Common myeloid progenitor, CD34-positive (primary cell): Measurements from ENCODE around the gene KCNC1.

Experiments
- CTCF ChIA-PET: fragments of 350-600 bp; sonication (Branson Sonifier 250); formaldehyde crosslinking; loops from one replicate; lab custom pipeline; 2021; ENCODE audit warnings: antibody characterized with exemption; lab: Charles Lee
- POLR2A ChIA-PET: fragments of 350-600 bp; sonication (Branson Sonifier 250); formaldehyde crosslinking; loops from one replicate; lab custom pipeline; 2021; ENCODE audit warnings: antibody characterized with exemption; lab: Charles Lee
- DNase-seq, 3 donors: peaks; one replicate each; pipeline versions ENCODE4 v3.0.0 to v3.0.0-alpha.2; 2013
- H3K27ac ChIP-seq, 2 experiments: 1 replicate in 1 of 2; 2 replicates in 1 of 2; pipeline ENCODE4 v1.7.0; 2013; ENCODE audit warnings: inconsistent platforms in 2 of 2, low read length in 2 of 2, mild to moderate bottlenecking in 2 of 2, low read depth in 1 of 2, moderate library complexity in 1 of 2; ENCODE audit not compliant: severe bottlenecking in 2 of 2, insufficient read depth in 1 of 2, poor library complexity in 1 of 2
- H3K27me3 ChIP-seq, 5 experiments: replicated peaks in 2 of 5; 1 replicate in 3 of 5; 2 replicates in 2 of 5; pipeline versions ENCODE4 v1.6.1 to v1.7.0; 2013; ENCODE audit warnings: low read length in 4 of 5, mild to moderate bottlenecking in 2 of 5, moderate library complexity in 2 of 5, inconsistent platforms in 1 of 5; ENCODE audit not compliant: insufficient read depth in 5 of 5, control insufficient read depth in 4 of 5
- H3K36me3 ChIP-seq, 4 experiments: 1 replicate in 2 of 4; 2 replicates in 2 of 4; pipeline versions ENCODE4 v1.6.1 to v1.7.0; 2013; ENCODE audit warnings: low read length in 3 of 4, control low read depth in 1 of 4, mild to moderate bottlenecking in 1 of 4; ENCODE audit not compliant: control insufficient read depth in 4 of 4, insufficient read depth in 4 of 4
- H3K4me1 ChIP-seq, 4 experiments: 1 replicate in 3 of 4; 2 replicates in 1 of 4; pipeline versions ENCODE4 v1.6.1 to v1.7.1; 2013; ENCODE audit warnings: low read length in 3 of 4, mild to moderate bottlenecking in 3 of 4, control low read depth in 1 of 4, inconsistent platforms in 1 of 4, moderate library complexity in 1 of 4; ENCODE audit not compliant: control insufficient read depth in 4 of 4, insufficient read depth in 4 of 4; ENCODE audit errors: control extremely low read depth in 1 of 4
- H3K4me3 ChIP-seq, 7 experiments: 1 replicate in 4 of 7; 2 replicates in 3 of 7; pipeline versions ENCODE4 v1.5.1 to v1.7.0; 2013; ENCODE audit warnings: mild to moderate bottlenecking in 7 of 7, low read length in 6 of 7, moderate library complexity in 6 of 7, inconsistent platforms in 2 of 7, low read depth in 2 of 7, control low read depth in 1 of 7; ENCODE audit not compliant: insufficient read depth in 4 of 7, control insufficient read depth in 1 of 7; ENCODE audit errors: extremely low read depth in 1 of 7
- H3K9me3 ChIP-seq, 5 experiments: 1 replicate in 4 of 5; 2 replicates in 1 of 5; pipeline versions ENCODE4 v1.6.1 to v1.7.1; 2013; ENCODE audit warnings: low read length in 4 of 5, mild to moderate bottlenecking in 2 of 5, inconsistent platforms in 1 of 5, low read depth in 1 of 5, moderate library complexity in 1 of 5; ENCODE audit not compliant: control insufficient read depth in 4 of 5, insufficient read depth in 2 of 5; ENCODE audit errors: control extremely low read depth in 1 of 5
- WGBS: methylation state at CpG from one replicate; pipeline ENCODE4 v1.1.5; 2013; ENCODE audit not compliant: insufficient coverage; 5-methylcytosine and 5-hydroxymethylcytosine counted together

Gene KCNC1

DNA sequence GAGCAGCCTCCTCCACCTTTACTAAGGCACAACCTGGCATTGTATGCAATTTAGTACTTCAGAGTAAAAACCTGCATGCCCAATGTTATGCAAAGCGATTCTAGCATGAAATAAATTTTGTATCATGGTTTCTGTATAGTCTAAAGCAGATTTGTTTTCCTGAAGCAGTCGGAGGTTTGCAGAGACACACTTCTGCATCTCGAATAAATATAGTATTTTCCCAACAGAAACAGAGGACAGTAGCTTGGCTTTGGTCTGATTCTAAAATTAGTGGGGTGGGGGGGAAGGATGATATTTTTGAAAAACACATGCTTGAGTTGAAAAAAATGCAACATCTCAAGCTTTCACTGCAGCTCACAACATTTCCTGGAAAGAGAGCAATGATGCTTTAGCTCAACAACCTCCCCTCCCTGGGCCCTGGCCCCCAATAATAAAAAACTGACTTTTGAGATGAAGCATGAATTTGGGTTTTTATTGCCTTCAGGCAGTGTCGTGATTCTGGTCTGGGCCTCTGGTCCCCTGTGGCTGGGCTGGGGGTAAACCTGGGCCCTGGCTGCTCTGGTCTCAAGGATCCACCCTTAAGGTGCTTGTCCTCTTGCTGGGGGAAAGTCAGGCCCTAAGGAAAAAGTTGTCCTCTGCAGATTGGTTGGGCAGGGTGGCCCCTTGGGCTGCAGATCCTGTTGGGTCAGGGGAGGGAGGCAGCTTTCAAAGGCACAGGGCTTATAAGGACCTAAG lies 48.2 kb downstream of the KCNC1 start:
- no peaks in the 10 kb centered on the region for H3K9me3 ChIP-seq
- no peaks in the 10 kb centered on the region for H3K36me3 ChIP-seq
- H3K27ac ChIP-seq: no peak overlapping the region
- ChIA-PET POLR2A (no interaction called here), CTCF (interaction anchor here (1.5 kb wide), 1 partner anchor 21 kb away, joined by 4 read pairs; no protein-coding TSS in a partner anchor)
- DNase-seq: no peak
- H3K27me3 ChIP-seq: no peaks in the 10 kb centered on the region
- WGBS: 90% methylated on average over 2 of the region's 4 CpGs
- H3K4me1 ChIP-seq: no peaks in the 10 kb centered on the region
- no peak overlapping the region for H3K4me3 ChIP-seq

DNA sequence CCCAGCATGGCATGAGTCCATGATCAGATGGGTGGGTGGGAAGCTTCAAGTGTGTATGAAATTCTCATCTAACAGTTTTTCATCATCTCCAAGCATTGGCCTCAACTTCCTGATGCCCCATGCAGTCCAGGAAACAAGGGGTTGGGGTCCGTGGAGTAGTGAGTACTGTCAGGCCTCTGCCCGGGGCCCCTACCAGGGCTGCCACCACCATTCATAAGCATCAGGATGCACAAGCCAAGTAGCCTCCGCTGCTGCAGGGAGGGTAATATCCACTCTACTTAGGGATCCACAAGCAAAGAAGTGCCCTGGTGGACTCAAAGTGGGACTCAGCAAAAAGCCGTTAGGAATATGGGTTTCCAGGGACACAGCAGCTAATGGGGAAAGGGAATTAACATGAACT lies 49.3 kb downstream of the KCNC1 start:
- 86% methylated on average over 4 of the region's 4 CpGs for WGBS
- Histone ChIP-seq H3K27ac (no peak overlapping the region), H3K4me3 (no peak overlapping the region), H3K9me3 (no peaks in the 10 kb centered on the region), H3K4me1 (no peaks in the 10 kb centered on the region), H3K27me3 (no peaks in the 10 kb centered on the region), H3K36me3 (no peaks in the 10 kb centered on the region)
- ChIA-PET CTCF (no interaction called here), POLR2A (interaction anchor here (0.5 kb wide), 1 partner anchor 1171 kb away, joined by 3 read pairs; no protein-coding TSS in a partner anchor)
- DNase-seq: no peak

DNA sequence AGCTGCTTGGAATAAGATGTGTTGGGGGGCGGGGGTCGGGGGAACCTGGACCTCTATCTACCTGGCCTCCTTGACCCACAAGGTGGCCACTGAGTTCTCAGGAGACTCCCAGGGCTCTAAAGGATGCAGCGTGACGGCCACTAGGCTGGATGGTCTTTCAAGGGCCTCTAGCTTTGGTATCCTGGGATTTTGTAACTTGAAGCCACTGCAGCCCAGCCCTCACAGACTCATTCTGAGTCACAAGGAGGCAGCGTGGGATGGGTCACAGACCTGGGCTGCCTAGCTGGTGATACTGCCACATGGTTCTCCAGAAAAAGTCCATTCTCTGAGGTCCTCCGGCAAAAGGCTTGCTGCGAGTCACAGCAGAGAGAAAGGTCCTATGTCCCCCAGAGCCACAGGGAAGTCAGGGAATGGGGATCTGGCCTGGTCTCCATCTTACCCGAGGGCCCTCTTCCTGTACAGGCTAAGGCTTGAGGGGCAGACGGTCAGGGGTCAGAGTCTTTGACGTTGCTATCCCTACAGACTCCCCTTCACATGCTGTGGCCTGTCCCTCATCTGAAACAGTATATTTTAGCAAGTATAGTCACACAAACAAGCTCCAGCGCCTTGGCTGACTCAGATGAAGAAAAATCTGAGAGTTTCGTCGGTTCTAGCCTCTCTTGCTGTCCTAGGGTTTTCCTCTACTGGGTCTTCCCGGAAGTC lies 52.4 kb downstream of the KCNC1 start:
- over 99% methylated on average over 14 of the region's 14 CpGs for WGBS
- peaks cover 0 to 2% (median 0%) of the 10 kb centered on the region in 4 experiments for H3K36me3 ChIP-seq
- no peak overlapping the region for H3K27ac ChIP-seq
- ChIA-PET CTCF (no interaction called here), POLR2A (interaction anchor here (0.5 kb wide), 1 partner anchor 224 kb away, joined by 4 read pairs; no protein-coding TSS in a partner anchor)
- H3K4me3 ChIP-seq: no peak overlapping the region
- no peaks in the 10 kb centered on the region for H3K27me3 ChIP-seq
- no peaks in the 10 kb centered on the region for H3K9me3 ChIP-seq
- DNase-seq: no peak
- H3K4me1 ChIP-seq: no peaks in the 10 kb centered on the region

DNA sequence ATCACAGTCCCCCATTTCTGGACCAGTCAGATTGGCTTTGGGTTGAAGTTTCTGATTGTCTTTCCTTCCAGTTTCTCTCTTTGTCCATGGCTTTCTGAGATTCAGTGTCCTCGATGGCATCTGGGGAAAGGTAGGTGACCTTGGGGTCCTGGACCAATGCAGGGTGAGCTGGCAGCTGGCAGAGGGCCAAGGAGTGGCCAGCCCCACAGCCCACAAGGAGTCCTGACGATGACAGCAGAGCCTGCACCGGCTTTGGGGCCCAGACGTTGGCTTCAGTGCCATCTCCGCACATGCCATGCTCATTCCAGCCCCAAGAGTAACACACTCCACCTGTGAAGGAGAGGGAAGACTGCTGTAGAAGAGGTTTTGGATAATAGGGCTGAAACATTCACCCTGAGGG lies 53.5 kb downstream of the KCNC1 start:
- H3K27me3 ChIP-seq: no peaks in the 10 kb centered on the region
- H3K4me3 ChIP-seq: no peak overlapping the region
- H3K36me3 ChIP-seq: peaks cover 0 to 2% (median 0%) of the 10 kb centered on the region in 4 experiments
- ChIA-PET CTCF (no interaction called here), POLR2A (no interaction called here)
- H3K27ac ChIP-seq: no peak overlapping the region
- no peak for DNase-seq
- H3K9me3 ChIP-seq: no peaks in the 10 kb centered on the region
- H3K4me1 ChIP-seq: no peaks in the 10 kb centered on the region
- WGBS: 92% methylated on average over 5 of the region's 5 CpGs

DNA sequence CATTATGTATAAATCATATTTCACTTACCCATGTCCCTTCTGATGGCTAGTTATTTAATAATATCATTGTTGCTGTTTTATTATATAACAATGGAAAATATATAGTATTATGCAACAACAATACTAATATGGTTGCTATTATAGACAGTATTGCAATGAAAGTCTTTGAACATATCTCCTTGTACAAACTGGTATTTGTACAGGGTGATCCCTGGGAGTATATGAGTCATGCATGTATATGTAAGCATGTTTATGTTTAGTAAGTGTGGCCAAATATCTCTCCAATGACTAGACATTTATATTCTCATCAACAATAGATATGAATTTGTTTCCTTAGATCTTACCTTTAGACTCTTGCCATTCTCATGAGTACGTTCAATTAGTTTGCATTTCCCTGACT lies 55.9 kb downstream of the KCNC1 start:
- WGBS: 86% methylated on average over 1 of the region's 1 CpG
- ChIA-PET CTCF (no interaction called here), POLR2A (no interaction called here)
- H3K4me1 ChIP-seq: no peaks in the 10 kb centered on the region
- H3K27me3 ChIP-seq: no peaks in the 10 kb centered on the region
- H3K9me3 ChIP-seq: no peaks in the 10 kb centered on the region
- no peak for DNase-seq
- no peak overlapping the region for H3K4me3 ChIP-seq
- H3K27ac ChIP-seq: no peak overlapping the region
- peaks cover 0 to 2% (median 0%) of the 10 kb centered on the region in 4 experiments for H3K36me3 ChIP-seq

DNA sequence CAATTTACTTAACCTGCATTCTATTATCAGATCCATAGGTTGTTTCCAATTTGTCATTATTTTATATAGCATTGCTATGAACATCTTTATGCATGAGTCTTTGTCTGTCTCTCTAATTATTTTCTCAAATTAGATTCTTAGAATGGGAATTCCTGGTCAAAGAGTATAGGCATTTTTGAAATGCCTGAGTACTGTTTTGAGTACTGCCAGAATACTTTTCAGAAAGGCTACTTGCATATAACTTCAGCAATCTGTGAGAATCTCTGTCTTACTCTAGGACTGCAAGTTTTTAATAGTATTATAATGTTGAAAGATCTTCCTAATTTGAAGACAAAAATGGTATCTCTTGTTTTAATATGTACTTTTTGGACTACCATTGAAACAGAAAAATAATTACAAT lies 56.6 kb downstream of the KCNC1 start:
- Histone ChIP-seq H3K36me3 (peaks cover 0 to 2% (median 0%) of the 10 kb centered on the region in 4 experiments), H3K4me3 (no peak overlapping the region), H3K27me3 (no peaks in the 10 kb centered on the region), H3K9me3 (no peaks in the 10 kb centered on the region), H3K4me1 (no peaks in the 10 kb centered on the region), H3K27ac (no peak overlapping the region)
- POLR2A ChIA-PET: no interaction called here
- CTCF ChIA-PET: no interaction called here
- no peak for DNase-seq

DNA sequence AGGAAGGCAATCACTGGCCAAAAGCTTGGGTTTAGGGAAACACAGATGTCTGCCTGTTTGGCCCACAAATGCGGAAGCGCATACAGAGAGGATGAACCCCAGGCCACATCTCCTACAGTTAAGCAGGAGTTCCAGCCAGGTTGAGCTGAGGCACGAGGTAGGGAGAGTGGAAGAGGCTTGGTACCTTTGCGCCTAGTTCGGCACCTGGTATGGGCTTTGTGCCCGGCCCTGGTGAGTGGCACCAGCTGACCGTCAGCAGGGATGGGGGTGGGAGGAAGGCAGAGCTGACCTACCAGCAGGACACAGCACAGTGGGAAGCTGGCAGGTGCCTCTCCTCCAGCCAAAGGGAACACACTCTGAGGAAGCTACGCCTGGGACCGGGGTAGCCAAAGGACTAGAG lies 57.6 kb downstream of the KCNC1 start:
- no peaks in the 10 kb centered on the region for H3K4me1 ChIP-seq
- H3K27ac ChIP-seq: no peak overlapping the region
- H3K27me3 ChIP-seq: no peaks in the 10 kb centered on the region
- DNase-seq: no peak
- H3K9me3 ChIP-seq: no peaks in the 10 kb centered on the region
- CTCF ChIA-PET: interaction anchor here (1.0 kb wide), 1 partner anchor 61 kb away, joined by 3 read pairs; no protein-coding TSS in a partner anchor
- no peak overlapping the region for H3K4me3 ChIP-seq
- POLR2A ChIA-PET: no interaction called here
- H3K36me3 ChIP-seq: peaks cover 0 to 2% (median 0%) of the 10 kb centered on the region in 4 experiments
- 97% methylated on average over 8 of the region's 9 CpGs for WGBS
